M059J (cell line): ENCODE data around the gene ATXN1L. TPM values are rescaled to one million over a fixed set of nuclear protein-coding genes. Genes with fewer than 3 reads are reported as not detected.
"Not testable (repeated sequence)": the region's sequence is repeated elsewhere in the genome, so short reads cannot be mapped to it uniquely, and the experiment has no call there.

Source experiments
- DNase-seq: peaks from one replicate; pipeline ENCODE4 v3.0.0-alpha.2; 2012; ENCODE audit warnings: low read depth
- total RNA-seq: library from RNA; depleted of rRNA; stranded (reverse); fragments of >200 nt; shearing (Covaris generic); gene quantifications from 2 replicates; pipeline ENCODE4 v1.2.3, GENCODE V29; 2014; rRNA removed

ATXN1L gene, protein sequence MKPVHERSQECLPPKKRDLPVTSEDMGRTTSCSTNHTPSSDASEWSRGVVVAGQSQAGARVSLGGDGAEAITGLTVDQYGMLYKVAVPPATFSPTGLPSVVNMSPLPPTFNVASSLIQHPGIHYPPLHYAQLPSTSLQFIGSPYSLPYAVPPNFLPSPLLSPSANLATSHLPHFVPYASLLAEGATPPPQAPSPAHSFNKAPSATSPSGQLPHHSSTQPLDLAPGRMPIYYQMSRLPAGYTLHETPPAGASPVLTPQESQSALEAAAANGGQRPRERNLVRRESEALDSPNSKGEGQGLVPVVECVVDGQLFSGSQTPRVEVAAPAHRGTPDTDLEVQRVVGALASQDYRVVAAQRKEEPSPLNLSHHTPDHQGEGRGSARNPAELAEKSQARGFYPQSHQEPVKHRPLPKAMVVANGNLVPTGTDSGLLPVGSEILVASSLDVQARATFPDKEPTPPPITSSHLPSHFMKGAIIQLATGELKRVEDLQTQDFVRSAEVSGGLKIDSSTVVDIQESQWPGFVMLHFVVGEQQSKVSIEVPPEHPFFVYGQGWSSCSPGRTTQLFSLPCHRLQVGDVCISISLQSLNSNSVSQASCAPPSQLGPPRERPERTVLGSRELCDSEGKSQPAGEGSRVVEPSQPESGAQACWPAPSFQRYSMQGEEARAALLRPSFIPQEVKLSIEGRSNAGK
- total RNA-seq = 10.5 and 15.0 TPM in 2 replicates

DNA sequence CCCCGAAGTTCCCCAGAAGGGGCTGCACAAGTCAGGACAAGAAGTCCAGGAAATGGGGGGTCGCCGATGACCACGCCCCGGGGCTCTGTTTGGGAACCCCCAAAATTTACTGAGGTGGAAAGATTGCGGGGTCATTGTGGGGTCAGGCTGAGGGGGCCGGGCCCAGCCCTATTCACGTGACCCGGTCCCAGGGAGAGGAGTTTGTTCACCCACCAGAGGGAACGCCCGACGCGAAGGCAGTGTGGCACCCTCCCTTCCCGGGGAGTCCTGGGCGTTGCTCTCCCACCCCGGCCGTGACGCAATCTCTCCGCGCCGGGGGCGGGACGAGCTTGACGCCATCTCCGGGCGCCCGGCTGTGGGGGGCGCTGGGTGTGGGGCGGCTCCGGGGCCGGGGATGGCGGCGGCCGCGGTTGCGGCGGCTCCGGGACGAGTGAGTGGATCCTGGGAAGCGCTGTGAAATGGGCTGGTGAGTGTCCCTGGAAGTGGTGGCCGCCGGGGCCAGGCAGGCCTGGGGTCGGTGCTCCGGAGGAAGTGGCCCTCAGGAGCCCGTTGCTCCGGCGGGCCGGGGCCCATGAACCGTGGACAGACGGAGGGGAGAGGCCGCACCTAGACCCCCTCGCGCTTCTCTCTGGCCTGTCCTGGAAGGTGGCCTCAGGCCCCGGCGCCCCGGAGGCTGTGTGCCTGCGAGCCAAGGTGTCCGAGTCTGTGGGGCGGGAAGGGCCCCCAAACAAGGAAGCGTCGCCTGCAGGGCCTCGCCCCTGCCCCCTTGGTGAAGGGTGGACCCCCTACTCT, at the start of gene ATXN1L:
Gene ATXN1L (plus strand): TSS at position 338 of the 792 bp plus-strand sequence. CDS start 3,765 bp downstream, outside the sequence.
- DNase-seq = peak; percentile 92

DNA sequence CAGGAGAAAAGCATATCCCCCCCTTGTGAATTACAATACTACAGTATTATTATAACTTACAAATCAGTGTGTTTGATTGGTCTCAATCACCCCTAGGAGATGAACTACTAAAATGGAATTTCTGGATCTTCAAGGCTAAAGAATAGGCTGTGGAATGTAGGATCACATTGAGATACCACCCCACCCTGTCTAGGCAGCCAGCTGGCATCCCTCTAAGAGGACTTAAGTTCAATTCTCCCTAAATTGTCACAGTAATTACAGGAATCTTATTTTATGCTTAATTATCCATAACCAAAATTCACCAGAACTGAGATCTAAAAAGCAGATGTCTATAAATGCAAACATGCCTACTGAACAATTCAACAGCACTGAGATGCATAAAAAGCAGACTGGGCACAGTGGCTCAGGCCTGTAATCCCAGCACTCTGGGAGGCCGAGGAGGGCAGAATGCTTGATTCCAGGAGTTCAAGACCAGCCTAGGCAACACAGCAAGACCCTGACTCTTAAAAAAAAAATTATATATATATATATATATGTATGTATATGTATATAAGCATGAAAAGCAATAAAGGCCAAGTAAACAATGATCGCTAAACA, 49.2 kb upstream of the ATXN1L start:
- DNase-seq = no peak

DNA sequence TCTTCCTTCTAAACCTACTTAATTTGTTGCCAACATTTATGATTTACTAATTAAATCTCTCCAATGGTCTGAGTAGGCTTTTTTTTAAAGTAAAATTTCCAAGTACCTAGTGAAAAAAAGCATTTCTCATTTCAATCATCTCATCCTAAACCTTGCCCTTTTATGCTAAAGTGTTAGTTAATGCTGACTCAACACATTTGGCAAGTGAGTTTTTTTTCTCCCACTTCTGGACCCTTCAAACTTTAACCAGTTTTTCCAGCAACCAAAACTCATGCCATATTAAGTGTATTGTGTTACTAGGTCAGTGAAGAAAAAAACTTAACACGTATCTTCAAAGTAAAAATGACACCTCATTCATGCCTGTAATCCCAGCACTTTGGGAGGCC, 42.5 kb upstream of the ATXN1L start:
- DNase-seq = no peak

- DNase-seq = peak; percentile 36
Measured at GRCh38 chr16:71807905-71808592, 37.7 kb upstream of the ATXN1L start.

DNA sequence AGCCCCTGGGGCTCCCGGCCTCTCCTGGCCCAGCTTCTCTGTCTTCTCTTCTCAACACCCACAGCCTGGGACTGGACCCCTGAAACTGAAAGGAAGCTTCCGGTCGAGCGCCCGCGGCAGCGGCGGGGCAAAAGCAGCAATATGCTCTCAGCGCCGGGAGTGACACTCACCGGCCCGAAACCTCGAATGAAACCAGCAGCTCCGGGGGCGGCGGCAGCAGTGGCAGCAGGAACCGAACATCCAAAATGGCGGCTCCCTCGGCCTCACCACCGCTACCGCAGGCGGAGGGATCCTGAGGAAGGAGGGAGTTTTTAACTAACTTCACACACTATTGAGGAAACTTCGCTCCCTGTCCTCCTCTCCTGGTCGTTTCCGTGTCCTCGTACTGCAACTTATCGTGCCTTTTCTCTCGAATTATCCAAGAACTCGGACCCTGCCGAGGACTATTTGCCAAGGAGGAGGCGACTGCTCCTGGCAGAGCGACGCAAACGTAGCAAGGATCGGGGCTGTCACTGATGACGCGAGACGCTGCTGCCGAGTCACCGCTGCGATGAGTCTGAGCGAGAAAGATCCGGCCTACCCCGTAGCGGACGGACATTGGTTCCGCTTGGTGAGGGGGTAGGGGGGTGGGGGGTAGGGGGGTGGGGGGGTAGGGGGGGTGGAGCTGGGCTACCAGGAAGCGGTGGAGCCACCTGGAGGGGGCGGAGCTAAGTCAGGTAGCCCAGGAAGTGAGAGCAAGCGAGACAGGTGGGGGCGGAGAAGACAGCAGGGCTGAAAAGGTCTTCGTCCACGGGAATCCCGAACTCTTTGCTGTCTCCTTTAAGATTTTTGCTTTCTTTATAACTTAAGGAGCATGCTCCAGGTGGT, 37.0 kb upstream of the ATXN1L start, which contains the start of gene AP1G1:
Gene AP1G1 (minus strand): TSS at position 242 of the 867 bp plus-strand sequence. CDS start 19,355 bp downstream, outside the sequence.
- peak; percentile 96 for DNase-seq

- DNase-seq = not testable (repeated sequence)
Measured at GRCh38 chr16:71810155-71810530, 35.6 kb upstream of the ATXN1L start.

DNA sequence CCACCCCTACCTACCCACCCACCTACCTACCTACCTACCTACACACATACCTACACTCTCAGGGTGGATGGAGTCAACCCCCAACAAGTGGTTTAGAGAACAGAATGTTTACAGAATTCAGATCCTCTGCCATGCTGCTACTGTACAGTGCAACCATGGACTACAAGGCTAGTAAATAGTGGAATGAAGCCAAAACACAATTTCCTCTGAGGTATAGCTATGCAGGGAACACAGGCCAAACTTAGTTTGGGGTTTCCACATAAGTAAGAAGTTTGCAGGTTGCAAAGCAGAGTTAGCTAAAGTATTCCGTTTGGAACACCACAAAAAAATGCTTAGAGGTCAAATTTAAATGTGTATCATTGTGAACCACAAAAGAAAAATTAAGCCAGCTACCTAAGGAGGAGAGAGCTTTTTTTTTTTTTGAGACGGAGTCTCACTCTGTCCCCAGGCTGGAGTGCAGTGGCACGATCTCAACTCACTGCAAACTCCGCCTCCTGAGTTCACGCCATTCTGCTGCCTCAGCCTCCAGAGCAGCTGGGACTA, 34.4 kb upstream of the ATXN1L start:
- peak; percentile 69 for DNase-seq

DNA sequence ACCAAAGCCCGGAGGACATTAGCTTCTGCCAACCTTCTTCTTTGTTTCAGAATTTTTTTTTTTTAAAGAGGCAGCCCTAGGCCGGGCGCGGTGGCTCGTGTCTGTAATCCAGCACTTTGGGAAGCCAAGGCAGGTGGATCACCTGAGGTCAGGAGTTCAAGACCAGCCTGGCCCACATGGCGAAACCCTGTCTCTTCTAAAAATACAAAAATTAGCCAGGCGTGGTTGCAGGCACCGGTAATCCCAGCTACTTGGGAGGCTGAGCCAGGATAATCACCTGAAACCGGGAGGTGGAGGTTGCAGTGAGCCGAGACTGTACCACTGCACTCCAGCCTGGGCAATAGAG, 28.6 kb upstream of the ATXN1L start:
- not testable (repeated sequence) for DNase-seq

GRCh38 chr16:71826533-71827017, 19.2 kb upstream of the ATXN1L start:
- no peak for DNase-seq

GRCh38 chr16:71830359-71830758, 15.4 kb upstream of the ATXN1L start:
- no peak for DNase-seq

GRCh38 chr16:71831698-71832097, 14.1 kb upstream of the ATXN1L start:
- DNase-seq = not testable (repeated sequence)

GRCh38 chr16:71832112-71832511, 13.7 kb upstream of the ATXN1L start:
- not testable (repeated sequence) for DNase-seq

DNA sequence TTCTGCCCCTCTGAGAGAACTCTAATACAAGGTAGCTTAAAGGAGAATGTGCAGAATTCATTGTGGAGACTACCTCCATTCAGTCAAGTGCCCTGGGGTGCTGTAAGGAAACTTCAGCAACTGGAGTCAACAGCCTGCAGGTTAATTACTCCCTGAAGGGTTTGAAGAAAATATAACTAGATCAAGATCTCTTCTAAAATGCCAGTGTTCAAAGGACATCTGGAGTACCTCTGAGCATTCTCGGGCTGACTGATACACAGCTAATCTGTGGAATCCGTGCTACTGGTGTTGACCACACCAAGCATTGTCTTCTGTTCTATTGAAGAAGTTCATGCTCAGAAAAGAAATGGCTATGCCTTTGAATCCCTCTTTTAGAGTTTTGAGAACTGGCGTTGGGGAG, 11.5 kb upstream of the ATXN1L start:
- DNase-seq = no peak

GRCh38 chr16:71837150-71837549, 8.6 kb upstream of the ATXN1L start:
- DNase-seq = no peak

DNA sequence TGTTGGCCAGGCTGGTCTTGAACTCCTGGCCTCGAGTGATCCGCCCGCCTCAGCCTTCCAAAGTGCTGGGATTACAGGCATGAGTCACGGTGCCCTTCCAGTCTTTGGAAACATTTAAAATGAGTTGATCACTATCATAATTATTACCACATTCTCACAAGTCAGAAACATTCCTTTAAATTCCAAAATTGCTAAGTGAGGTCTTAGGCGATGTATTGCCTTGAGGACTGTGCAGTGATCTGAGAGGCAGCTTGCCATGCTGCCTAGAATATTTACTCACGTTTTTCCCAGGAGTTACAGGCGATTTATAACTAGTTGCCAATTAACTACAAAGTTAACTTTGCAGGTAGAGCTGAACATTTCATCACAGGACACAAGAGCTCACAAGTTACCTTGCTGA, 5.7 kb upstream of the ATXN1L start:
- DNase-seq = peak; percentile 36

DNA sequence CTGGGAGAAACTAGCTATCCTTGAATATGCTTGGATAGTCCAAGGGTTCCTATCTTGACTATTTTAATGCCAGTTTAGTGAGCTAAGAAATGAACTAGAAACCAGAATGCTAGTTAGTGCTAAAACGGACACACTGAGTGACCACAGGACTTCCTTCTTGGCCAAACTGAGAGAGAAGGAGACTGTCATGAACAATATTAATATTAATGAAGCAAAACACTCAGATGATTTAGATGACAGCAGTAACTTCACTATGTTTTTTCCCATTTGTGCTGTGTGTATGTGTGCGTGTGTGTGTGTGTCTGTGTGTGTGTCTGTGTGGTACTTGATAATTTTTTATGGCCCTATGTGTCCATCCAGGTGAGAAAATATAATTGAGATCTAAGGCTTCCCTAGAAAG, 2.2 kb upstream of the ATXN1L start:
- DNase-seq = no peak

DNA sequence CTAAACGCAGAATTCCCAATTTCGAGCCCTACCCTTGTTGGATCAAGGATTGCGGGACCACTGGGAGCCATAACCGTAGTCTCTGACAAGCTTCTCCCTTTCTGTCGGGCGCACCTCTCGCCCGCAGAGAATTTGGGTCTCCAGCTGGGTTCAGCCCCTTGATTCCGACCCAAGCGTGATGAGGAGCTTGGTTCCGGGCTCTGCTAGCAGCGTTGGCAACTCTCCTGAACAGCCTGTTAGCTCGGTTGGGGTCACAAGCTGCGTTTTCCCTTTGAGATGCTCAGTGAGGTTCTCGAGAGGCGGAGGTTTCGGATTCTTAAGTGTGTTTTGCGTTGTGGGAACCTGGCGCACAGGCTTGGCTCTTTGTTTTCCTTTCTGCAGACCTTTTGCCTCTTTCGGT, 655 bp downstream of the ATXN1L start:
- peak; percentile 28 for DNase-seq

GRCh38 chr16:71847096-71847495, 1.3 kb downstream of the ATXN1L start:
- DNase-seq = no peak

DNA sequence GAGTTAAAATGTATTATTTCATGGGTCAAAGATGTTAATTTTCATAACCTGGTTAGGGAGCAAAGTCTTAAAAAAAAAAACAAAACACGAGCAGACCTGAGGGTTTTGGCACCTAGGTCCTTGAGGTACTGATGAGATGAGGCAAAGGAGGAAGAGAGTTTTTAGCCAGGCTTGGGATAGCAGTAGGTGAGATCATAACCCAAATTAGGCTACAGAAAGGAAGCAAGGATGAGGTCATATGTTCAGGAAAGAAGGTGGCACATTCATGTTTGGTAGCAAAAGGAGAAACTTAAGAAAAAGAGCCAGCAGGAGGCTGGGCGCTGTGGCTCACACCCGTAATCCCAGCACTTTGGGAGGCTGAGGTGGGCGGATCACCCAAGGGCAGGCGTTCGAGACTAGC, 2.8 kb downstream of the ATXN1L start:
- DNase-seq = no peak

DNA sequence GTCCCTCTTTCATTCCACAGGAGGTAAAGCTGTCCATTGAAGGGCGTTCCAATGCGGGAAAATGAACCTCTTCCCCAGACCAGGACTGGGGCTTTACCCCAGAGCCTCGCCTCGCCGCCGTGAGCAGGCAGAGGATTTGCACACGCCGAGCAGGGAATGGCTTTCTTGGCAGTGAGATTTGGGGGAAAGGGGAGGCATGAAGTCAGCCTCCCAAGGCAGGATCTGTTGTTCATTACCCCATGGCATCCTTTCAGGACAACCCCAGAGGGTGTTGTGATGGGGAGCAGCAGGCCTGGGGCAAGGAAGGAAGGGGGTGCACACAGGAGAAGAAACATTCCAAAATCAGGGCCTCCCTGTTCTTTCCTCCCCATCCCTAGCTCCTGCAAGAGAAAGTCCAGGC, 6.0 kb downstream of the ATXN1L start:
- DNase-seq = no peak
